Measurements from ENCODE around the gene SOS1. TPM values are rescaled to one million over a fixed set of nuclear protein-coding genes. Genes with fewer than 3 reads are reported as not detected.
"Not testable (repeated sequence)": the region's sequence is repeated elsewhere in the genome, so short reads cannot be mapped to it uniquely, and the experiment has no call there.

Gene SOS1
- total RNA-seq, 4 donors from 2014 or later = 13.3 to 107 (median 40.8) TPM

DNA sequence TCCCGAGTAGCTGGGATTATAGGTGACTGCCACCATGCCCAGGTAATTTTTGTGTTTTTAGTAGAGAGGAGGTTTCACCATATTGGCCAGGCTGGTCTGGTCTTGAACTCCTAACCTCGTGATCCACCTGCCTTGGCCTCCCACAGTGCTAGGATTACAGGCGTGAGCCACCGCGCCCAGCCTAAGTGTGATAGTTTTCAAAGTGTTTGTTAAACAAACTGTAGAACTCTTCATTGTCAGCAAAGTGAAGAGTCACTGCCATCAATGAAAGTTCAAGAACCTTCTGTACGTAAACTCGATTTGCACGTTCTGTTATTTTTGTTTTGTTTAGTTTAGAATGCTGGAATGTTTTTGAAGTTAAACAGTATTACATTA lies 18.0 kb upstream of the SOS1 start:
- intact Hi-C loops (cut with DNase I; ENCODE audit: low total_unique reads) = no loop called here
- Histone ChIP-seq H3K9me3 (no peaks in the 10 kb centered on the region), H3K36me3 (no peaks in the 10 kb centered on the region), H3K27ac (no peak overlapping the region), H3K27me3 (no peaks in the 10 kb centered on the region), H3K4me1 (no peaks in the 10 kb centered on the region), H3K4me3 (no peak overlapping the region)
- DNase-seq = no peak
- TF ChIP-seq, protein P1, sequence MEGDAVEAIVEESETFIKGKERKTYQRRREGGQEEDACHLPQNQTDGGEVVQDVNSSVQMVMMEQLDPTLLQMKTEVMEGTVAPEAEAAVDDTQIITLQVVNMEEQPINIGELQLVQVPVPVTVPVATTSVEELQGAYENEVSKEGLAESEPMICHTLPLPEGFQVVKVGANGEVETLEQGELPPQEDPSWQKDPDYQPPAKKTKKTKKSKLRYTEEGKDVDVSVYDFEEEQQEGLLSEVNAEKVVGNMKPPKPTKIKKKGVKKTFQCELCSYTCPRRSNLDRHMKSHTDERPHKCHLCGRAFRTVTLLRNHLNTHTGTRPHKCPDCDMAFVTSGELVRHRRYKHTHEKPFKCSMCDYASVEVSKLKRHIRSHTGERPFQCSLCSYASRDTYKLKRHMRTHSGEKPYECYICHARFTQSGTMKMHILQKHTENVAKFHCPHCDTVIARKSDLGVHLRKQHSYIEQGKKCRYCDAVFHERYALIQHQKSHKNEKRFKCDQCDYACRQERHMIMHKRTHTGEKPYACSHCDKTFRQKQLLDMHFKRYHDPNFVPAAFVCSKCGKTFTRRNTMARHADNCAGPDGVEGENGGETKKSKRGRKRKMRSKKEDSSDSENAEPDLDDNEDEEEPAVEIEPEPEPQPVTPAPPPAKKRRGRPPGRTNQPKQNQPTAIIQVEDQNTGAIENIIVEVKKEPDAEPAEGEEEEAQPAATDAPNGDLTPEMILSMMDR (IDR thresholded peaks at IDR 0.05) = no peak
- no peak for TF ChIP-seq POLR2A (IDR thresholded peaks at IDR 0.05)

DNA sequence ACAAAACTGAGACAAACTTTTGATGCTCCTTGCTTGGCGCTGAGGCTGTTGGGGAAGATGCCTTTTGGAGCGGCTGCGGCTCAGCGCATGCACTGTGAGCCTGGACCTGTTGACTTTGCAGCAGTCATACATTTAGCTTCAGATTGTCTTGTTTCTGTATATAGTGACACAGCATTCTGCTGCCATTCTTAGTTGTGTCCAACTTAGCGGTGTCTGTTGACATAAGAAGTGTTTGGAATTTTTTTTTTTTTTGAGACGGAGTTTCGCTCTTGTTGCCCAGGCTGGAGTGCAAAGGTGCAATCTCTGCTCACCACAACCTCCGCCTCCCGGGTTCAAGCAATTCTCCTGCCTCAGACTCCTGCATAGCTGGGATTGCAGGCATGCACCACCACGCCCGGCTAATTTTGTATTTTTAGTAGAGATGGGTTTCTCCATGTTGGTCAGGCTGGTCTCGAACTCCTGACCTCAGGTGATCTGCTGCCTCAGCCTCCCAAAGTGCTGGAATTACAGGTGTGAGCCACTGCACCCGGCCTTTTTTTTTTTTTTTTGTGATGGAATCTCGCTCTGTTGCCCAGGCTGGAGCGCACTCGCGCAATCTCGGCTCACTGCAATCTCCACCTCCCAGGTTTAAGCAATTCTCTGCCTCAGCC lies 17.5 kb upstream of the SOS1 start:
- H3K36me3 ChIP-seq; H3K4me1 ChIP-seq; H3K27me3 ChIP-seq; H3K27ac ChIP-seq; DNase-seq; H3K9me3 ChIP-seq; intact Hi-C loops (cut with DNase I; ENCODE audit: low total_unique reads); H3K4me3 ChIP-seq: not testable (repeated sequence)

DNA sequence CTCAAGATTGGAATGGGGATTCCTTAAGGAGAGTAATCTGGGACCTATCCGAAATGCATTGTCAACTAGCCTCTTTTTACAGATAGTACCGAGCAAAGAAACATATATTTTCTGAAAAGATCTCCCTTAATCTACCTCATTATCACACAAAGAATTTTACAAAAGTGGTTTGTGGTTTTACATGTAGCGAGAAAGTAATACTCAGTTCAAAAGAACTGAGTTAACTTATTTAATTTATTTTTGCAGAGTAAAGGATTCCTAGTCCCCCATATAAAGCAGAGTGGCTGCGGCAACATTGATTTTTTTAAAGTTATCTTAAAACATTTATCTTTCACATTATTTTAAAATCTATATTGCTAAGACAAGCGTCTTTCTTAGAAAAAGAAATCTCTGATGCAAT lies 15.9 kb upstream of the SOS1 start:
- H3K27ac ChIP-seq = no peak overlapping the region
- no peaks in the 10 kb centered on the region for H3K9me3 ChIP-seq
- H3K36me3 ChIP-seq = no peaks in the 10 kb centered on the region
- H3K4me3 ChIP-seq = no peak overlapping the region
- no peak for TF ChIP-seq POLR2A (IDR thresholded peaks at IDR 0.05)
- TF ChIP-seq, protein P1 (IDR thresholded peaks at IDR 0.05) = no peak
- no peak for DNase-seq
- H3K4me1 ChIP-seq = no peaks in the 10 kb centered on the region
- no peaks in the 10 kb centered on the region for H3K27me3 ChIP-seq
- intact Hi-C loops (cut with DNase I; ENCODE audit: low total_unique reads) = no loop called here

DNA sequence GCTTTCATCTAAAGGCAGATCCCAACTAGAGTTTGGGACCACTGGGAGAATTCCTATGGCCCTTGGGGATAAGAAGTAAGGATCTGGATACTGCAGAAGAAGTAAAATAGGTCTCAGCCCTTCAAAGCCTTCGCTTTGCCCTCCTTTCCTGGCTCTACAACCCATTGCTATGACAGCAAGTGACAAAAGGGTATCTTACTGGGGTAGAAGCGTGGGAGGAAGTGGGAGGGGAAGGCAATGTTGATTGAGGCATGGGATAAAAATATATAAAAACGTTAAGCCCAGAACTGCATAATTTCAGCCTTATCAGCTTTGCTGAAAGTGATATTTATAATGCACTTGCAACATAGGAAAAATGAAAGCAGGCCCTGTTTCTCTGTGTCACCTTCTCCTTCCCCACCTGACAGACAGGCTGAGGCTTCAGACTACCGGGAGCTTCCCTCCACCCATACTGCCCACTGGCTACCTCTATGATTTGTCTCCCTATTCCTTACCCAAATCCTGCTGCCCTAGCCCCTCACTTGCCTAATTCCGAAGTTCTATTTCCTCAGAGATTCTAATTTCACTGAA lies 14.9 kb upstream of the SOS1 start:
- DNase-seq = no peak
- Histone ChIP-seq H3K4me1 (no peaks in the 10 kb centered on the region), H3K27ac (no peak overlapping the region), H3K36me3 (no peaks in the 10 kb centered on the region), H3K9me3 (no peaks in the 10 kb centered on the region), H3K27me3 (no peaks in the 10 kb centered on the region), H3K4me3 (no peak overlapping the region)
- TF ChIP-seq POLR2A (IDR thresholded peaks at IDR 0.05) = no peak
- TF ChIP-seq, protein P1 (IDR thresholded peaks at IDR 0.05) = no peak
- intact Hi-C loops (cut with DNase I; ENCODE audit: low total_unique reads) = no loop called here

DNA sequence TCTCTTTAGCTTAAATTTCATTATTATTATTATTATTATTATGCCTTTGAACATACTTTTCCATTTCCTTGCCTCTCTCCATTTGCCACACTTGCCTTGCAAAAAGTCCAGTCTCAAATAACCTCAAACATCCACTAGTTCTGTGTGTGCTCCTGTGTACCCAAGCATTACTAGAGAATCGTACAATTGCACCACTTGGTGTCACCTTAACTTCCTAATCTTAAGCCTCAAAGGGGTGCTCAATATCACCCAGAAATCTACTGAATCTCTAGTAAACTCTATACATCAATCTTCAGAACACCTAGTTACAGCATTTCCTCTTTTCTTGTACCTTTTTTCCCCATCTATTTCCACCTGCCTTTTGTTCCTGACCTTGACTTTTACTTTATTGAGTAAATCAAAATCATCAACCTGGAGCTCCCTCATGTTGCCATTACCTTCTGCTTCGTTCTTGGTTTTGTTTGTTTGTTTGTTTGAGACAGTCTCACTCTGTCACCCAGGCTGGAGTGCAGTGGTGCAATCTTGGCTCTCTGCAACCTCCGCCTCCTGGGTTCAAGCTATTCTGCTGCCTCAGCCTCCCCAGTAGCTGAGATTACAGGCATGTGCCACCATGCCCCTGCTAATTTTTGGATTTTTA lies 12.5 kb upstream of the SOS1 start:
- Histone ChIP-seq H3K4me3 (no peak overlapping the region), H3K27ac (no peak overlapping the region), H3K36me3 (no peaks in the 10 kb centered on the region), H3K9me3 (no peaks in the 10 kb centered on the region), H3K4me1 (no peaks in the 10 kb centered on the region), H3K27me3 (no peaks in the 10 kb centered on the region)
- DNase-seq = no peak
- intact Hi-C loops (cut with DNase I; ENCODE audit: low total_unique reads) = no loop called here
- TF ChIP-seq, protein P1 (IDR thresholded peaks at IDR 0.05) = no peak
- TF ChIP-seq POLR2A (IDR thresholded peaks at IDR 0.05) = no peak

All from uterus (tissue), 4 donors.